Left colon (tissue), 2 donors: Measurements from ENCODE around the gene MYRIP. TPM values are rescaled to one million over a fixed set of nuclear protein-coding genes. Genes with fewer than 3 reads are reported as not detected.
A peak's percentile ranks its signal among the peaks of the same experiment; 100 is the strongest.

Experiments
- ATAC-seq: fragments of 200-7000 bp; cut with Tn5 transposase; one replicate; pipeline ENCODE4 v1.9.1; 2020; ENCODE audit warnings: mild to moderate bottlenecking, moderate library complexity
- DNase-seq, 2 donors: peaks; one replicate each; pipeline ENCODE4 v3.0.0-alpha.2; 2020
- intact Hi-C, 2 donors: fragments of 100-400 bp; cut with DNase I in 1 of 2; cut with micrococcal nuclease in 1 of 2; formaldehyde crosslinking; loops; one replicate each; pipeline versions ENCODE4 v1.11.2 to v1.14.0; 2022; cut with DNase I, micrococcal nuclease
- total RNA-seq, 2 donors: library from RNA; stranded (reverse); fragmentation: NEBNext Ultra II Directional; extraction: Animal tissue kit (Norgen Biotek cat#: 25700); gene quantifications; one replicate each; pipeline ENCODE4 v1.2.1, GENCODE V29; 2021
- donor health status: DM: no; HTN: no; CAD: no.
- donor health status: DM: yes; HTN: yes; CAD: no.

MYRIP gene
- total RNA-seq, 2 donors from 2014 or later: 8.9 to 9.1 TPM

DNA sequence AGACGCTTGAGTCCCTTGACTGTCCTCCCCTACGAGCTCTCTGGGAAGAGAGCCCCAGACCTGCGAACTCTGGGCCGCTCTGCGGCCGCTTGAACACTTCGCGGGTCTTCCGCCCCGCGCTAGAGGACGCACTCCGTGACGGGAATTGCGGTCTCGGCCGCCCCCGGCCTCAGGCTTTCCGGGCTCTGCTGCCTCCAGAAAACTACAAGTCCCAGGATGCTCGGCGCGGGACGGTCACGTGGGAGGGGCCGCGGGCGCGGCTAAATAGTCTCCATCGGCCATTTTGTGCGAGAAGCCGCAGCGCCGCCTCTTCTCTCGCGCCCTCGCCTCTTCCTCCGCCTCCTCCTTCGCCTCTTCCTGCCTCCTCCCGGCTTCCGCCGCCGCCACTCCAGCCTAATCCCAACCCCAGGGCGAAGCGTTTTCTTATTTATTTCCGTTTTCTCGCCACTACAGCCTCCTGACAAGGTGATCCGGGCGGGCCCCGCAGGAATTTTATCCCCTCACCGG, 500.1 kb downstream of the MYRIP start, which contains the start of gene EIF1B:
Gene EIF1B (plus strand): TSS at position 290 of the 507 bp plus-strand sequence. CDS start 235 bp downstream, outside the sequence.
- intact Hi-C loops: no loop called here
- peak; percentile 93 for ATAC-seq
- peak; percentile 98 to 99 for DNase-seq
